Stimulated activated CD8-positive, alpha-beta memory T cell treated with anti-CD3 and anti-CD28 coated beads, Interleukin-4, amount 100 ng/mL, for 4 hours (primary cell): Measurements from ENCODE around the gene IL1RN.

Experiments used
- DNase-seq, 2 donors: peaks; one replicate each; pipeline ENCODE4 v3.0.0-alpha.2; 2020; ENCODE audit warnings: low read depth in 2 of 2, low spot score in 1 of 2

IL1RN gene

DNA sequence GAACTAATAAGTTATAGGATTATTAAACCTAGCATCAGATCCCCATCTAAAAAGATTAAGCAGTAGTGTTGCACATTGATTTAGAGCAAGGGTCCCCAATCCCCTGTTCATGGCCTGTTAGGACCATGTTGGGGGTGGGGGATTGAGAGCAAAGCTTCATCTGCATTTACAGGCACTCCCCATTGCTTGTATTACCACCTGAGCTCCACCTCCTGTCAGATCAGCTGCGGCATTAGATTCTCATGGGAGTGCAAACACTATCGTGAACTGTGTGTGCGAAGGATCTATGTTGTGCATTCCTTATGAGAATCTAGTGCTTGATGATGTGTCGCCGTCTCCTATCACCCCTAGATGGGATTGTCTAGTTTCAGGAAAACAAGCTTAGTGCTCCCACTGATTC, 27.9 kb downstream of the IL1RN start:
- DNase-seq: no peak

DNA sequence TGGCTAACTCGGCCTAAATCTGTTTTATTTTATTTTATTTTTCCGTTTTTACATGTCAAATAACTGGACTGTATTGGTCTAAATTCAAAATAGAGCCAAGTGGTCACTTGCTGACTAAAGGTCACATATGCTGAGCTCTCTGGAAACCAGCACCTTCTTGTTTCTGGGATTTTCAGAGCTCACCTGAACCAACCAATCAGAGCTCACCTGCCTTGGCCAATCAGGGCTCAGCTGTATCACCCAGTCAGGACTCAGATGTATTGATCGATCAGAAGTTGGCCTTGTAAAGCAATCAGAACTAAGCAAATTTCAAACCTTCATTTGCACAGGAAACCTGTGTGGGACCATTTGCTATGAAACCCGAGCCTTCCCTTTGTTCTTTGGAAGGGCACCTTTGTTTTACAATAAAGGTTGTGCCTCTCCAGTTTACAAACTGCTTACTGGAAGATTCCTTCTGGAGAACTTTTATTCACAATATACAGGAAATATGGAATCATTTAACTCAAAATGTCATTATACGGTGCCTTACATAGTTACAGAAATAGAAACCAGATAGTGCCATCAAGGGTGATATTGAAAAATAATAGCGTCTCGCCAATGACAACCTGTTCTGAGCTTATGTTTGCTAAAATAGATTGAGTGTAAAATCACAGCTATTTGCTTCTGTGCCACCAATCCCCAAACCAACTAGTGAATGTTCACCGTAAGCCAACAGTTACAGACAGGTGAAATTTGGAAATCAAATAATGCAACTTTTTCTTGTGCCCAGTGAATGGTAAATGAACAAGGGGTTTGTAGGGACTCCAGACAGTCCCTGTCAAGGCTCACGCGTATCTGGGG, 29.1 kb downstream of the IL1RN start:
- DNase-seq: no peak

DNA sequence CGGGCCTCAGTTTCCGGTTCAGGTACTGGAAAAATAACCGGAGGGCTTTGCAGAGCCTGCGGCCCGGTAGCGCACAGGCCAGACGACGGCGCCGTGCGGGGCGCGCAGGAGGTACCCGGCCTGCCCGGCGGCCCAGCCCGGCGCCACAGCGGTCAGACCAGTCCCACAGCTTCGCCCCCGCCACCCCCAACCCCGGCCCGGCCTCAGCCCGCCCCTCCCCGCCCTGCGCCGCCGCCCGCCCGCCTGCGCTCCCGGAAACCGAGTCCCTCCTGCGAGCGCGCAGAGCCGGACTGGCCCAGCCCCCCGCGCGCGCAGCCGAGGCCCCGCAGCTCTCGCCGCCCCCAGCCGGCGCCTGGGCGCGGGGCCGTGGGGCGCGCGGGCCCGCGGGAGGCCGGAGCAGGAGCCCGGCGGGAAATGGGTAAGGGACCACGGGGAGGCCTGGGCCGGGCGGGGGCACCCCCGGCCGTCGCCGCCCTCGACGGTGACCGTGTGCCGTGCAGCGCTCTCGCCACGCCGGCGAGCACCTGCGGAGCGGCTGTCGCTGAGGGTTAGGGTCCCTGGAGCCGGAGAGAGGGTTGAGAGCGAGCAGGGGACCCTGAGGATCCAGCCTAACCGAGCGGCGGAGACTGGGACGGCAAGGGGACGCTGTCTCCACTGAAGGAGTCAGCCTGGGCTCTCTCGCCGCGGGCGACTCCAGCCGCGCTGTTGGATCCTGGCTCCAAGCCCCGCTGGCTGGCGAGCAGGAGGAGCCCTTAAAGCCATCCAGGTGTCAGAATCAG, 29.9 kb downstream of the IL1RN start:
- no peak for DNase-seq

DNA sequence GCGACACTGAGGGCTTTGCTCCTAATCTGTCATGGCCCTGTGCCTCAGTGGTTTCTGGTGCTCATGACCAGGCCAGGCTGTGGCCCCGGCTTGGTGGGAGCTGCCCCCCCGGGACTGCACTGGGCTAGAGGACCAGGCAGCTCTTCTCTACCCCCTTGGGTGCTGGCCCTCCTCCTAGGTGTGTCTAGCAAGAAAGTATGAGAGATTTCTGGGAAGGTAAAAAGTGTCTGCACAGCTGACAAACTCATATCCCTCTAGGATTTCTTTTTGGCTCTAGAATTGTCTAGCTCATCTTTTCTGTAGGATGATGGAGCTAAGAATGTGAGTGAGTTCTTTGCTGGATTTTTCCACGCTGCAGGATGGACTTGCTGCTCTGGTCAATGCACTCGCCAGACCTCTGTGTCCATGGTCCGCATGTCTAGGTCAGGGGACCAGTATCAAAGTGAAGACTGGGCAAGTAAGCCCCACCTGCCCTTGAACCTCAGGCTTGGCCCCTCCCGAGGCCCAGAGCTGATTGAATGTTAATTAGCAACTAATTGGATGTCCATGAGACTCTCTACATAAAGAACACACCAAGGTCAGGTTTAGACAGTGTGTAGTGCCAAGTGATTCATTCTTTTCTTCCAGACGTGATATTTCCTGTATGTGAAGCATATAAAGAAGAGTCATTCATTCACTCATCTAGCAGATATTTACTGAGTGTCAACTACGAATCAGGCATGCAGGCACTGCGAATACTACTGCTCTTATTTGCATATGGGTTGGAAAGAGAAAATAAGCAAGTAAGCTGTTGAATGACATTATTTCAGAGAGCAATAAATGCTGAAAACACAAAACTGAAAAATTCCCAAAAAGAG, 30.7 kb downstream of the IL1RN start:
- DNase-seq: no peak

DNA sequence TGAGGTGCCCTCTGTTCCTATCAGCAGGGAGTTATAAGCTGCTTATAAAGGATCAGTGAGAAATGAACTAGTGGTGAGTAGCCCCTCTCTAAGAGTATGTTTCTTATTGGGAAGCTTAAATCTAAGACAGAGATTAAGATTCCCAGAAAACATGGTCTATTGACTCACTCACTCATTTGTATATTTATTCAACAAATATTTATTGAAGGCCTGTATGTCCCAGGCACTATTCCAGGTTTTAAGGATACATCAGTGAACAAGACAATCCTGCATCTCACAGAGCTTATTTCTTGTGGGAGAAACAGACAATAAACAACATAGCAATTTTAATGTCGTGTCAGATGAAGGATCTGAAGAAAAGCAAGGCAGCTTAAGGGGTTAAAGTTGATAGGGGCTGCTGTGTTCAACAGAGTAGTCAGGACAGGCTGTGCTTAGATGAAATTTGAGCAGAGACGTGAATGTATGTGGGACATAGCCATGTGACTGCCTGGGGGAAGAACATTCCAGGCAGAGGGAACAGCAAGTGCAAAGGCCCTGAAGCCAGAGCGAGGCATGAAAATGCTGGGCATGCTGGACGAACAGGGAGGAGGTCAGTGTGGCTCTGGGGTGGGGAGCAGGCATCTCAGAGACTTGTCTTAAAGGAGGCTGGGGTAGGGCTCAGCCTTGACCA, 31.6 kb downstream of the IL1RN start:
- no peak for DNase-seq

DNA sequence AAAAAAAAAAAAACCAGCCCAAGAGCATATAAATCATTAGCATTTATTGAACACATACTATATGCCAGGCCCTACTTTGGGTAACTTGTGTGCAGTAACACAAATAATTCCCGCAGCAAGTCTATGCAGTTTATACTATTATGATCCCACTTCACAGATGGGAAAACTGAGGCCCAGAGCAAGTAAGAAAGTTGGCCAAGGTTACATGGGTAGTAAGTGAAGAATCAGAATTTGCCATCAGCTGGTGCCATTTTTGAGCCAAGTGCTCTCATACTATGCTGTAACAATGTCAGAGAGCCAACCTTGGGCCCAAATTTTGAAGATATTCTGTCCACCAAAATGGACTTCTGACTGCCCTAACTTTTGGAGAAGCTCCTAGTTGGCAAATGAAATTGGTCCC, 32.9 kb downstream of the IL1RN start:
- no peak for DNase-seq

DNA sequence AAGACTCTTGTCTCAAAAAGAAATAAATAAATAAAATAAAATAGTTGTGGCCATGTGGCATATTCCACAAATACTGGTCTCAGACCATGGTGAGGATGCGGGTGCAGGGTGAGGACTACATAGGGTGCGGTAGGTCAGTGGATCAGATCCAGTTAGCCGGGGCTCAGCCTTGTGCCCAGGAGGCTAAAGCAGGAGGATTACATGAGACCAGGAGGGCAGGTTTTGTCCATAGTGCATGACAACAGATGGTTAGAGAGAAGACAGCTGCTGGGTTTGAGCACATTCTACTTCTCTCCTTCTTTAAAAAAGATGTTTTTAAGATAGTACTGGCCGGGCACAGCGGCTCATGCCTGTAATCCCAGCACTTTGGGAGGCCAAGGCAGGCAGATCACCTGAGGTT, 33.6 kb downstream of the IL1RN start:
- DNase-seq: no peak

DNA sequence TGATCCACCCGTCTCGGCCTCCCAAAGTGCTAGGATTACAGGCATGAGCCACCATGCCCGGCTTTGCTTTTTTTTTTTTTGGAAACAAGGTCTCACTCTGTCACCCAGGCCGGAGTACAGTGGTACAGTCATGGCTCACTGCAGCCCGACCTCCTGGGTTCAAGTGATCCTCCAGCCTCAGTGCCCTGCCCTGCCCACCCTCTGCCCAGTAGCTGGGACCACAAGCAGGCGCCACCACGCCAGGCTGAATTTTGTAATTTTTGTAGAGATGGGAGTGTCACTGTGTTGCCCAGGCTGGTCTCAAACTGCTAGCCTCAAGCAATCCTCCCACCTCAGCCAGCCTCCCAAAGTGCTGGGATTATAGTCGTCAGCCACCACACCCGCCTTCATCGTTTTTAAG, 34.8 kb downstream of the IL1RN start:
- no peak for DNase-seq

DNA sequence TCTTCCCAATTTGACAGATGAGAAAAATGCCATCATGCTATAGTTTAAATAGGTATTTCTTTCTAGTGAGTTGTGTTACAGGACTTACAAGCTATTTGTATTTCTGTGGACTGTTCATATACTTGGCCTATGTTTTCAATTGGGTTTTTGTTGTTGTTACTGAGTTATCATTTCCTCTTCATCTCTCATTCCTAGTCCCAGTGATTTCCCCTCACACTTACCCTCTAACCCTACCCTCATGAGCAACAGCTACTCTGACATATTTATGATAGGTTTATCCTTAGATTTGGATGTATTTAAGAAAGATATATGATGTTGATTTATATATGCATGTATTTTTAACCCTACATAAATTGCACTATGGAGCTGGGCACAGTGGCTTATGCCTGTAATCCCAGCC, 35.5 kb downstream of the IL1RN start:
- DNase-seq: no peak

DNA sequence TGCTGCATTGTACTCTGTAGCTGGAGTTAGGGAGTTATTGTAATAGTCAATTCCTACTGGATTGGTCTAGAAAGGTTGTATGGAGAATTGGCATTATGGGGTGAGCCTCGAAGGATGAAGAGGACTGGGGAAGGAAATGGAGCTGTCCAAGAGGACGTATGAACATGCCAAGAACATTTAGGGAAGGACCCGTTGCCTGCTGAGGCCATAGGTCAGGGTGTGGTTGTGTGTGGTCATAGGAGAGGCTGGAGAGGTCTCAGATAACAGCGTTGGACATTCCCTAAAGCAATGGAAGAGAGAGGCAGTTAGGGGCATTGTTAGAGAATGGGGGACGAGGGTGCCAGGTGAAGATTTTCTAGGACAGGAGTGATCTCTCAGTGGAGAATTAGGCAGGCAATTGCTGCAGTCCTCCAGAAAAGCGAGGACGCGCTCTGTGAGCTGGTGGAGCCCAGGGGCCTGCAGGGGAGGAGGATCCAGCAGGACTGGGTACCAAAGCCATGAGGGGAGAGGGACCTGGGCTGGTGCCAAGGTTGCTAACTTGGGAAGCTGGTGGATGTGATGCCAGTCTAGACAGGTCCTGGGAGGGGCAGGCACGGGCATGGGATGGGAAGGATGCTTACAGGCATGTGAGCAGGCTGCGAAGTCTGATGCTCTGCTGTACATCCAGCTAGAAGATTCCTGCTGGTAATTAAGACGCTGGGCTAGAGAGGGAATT, 37.0 kb downstream of the IL1RN start:
- DNase-seq: no peak

DNA sequence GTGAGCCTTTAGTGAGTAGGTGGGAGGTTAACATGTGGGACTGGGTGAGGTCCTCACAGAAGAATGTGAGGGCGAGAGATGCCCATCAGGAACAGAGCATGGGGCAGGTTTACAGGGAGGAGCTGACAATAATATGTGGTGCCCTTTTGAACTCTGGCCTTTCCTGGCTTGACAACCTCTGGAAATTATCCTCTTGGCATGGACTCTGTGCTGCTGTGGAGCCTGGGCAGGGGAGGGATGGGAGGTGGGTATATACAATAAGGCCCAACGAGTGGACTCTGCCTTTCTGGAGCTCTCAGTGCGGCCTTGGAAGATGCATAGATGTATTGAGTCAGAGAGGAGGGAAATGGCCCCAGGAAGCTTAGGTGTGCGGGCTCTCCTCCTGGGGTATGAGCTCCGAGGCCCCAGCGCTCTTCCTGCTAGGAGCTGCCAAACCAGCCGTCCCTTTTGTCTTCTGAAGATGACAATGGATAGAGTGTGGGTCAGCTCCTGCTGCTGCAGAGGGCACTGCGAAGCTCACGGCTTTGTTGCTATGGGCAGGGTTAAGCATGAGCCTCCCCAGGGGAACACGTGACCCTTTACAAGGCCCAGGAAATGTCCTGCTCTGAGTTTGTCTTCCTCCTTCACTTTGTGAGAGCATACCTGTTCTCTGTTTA, 37.7 kb downstream of the IL1RN start:
- DNase-seq: no peak

DNA sequence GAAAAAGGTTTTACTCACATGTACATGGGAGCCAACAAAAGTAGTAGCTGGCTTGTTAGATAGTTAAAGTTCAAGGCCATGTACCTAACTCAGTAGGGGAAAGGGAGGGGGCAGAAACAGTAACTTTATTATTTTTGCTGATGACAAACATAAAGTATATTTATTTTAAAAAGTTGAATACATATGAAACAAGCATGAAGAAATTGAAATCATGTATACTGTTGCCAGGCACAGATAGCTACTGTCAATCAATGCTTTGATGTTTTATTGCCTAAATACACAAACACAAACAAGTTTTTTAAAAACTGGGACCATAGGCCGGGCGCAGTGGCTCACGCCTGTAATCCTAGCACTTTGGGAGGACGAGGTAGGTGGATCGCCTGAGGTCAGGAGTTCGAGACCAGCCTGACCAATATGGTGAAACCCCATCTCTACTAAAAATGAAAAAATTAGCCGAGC, 38.8 kb downstream of the IL1RN start:
- DNase-seq: no peak

DNA sequence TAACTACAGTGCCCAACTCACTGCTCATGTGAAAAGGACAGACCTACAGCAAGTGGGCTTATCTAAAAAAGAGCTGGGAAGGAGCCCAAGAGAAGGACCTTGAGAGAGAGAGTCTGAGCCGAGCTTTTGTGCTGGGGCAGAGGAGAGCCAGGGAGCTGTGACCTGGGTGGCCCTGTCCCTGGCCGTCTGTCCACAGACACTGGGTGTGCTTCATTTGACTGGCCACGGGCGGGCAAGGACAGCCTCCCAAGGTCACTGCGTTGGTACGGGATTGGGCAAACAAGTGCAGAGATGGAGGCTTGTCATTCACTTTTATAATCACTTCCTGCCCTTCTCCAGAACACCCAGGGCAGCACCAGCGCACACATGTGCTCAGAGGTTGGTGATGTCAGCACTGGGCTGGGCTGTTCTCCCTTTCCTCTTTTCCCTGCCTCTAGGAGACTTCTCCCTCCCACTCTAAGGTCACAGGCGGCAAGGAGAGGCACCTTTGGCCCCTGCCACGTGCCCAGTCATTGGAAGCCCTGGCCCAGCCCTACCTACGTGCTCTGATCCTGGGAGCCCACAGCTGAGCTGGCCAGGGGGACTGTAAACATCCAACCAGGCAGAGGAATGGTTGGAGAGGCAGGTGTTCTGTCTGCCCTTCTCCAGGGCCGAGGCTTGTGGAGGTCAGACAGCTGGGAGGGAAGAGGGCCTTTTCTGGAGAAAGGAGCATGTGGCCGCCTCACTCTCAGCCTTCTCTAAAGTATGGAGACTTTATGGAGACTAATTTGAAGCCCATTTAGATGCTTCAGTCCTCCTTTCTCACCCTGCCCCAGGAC, 39.9 kb downstream of the IL1RN start:
- DNase-seq: no peak

DNA sequence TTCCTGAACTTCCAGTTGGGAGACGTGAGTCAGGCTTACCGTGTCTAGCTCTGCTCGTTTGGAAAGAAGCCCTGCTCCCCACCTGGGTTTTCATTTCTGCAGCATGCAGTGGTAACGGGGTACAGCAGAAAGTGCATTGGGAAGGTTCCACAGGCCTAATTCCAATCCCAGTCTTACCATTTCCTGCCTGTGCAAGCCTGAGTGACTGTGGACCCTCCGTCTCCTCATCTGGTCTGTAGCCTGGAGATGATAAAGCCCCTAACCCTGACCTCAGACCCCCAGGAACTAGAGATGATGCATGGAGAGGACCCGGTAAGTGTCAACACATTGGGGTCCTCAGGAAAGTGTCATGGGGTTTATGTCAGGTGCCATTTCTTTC, 40.6 kb downstream of the IL1RN start:
- no peak for DNase-seq

DNA sequence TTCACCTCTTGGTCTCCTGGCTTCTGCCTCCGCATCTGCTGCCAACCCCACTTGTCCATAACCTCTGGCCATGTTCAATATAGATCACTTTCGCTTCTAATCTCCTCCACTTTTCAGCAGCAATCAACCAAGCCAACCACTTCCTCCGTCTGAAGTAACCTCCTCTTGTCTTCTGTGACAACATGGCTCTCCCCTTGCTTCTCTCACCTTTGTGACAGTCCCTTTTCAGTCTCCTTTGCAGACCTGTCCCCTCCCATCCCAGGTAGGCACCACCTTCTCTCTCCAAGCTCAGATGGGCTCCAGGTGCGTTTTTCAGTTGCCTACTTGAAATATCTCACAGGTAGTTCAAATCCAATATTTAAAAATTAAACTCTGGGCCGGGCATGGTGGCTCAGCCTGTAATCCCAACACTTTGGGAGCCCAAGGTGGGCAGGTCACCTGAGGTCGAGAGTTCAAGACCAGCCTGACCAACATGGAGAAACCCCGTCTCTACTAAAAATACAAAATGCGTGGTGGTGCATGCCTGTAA, 41.7 kb downstream of the IL1RN start:
- DNase-seq: no peak

DNA sequence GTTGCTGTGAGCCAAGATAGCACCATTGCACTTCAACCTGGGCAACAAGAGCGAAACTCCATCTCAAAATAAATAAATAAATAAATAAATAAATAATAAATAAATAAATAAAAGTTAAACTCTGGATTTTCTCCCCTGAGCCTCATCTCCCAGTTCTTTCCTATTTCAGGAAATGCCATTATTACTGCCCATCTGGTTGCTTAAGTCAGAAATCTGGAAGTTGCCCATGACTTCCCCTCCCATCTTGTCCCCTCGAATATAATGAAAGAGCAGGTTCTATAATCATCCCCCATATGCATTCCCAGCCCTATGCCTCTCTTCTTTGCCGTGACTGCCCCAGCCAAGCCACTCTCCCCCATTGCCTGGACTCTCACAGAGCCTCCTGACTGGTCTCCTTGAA, 42.2 kb downstream of the IL1RN start:
- DNase-seq: no peak

DNA sequence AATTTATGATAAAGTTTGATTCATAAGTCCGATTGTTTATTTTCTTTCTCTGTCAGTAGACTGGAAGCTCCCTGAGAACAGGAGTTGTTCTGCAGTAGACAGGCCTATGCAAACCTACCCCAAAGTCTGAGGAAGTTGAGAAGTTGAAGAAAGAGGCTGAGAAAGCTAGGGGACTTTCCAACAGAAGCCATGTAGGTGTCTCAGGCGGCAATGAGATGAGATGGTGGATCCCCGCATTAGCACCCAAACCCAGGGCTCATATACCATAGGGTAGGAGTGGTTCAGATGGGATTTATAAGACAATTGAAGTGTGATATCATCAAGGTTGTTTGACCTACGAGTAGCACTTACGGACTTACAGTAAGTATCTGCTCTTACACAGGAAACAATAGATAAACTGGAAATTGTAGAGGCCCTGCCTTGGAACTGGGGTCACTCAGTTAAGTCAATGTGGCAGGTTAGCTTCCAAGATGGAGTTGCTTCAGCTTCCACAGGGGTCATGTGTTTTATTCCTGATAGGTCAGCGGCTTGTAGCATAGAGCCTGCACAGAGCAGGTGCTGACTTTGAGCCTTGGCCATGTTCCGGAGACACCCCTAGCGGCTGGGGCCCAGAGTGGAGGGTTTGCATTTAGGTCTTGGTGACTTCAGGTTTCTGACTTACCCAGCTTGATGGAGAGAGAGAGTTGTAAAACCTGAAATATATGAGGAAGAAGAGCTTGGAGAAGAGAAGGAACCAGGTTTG, 44.1 kb downstream of the IL1RN start:
- no peak for DNase-seq
